NK-92 (cell line): ENCODE measurements around the gene HDGFL3.
"Not testable (repeated sequence)": the region's sequence is repeated elsewhere in the genome, so short reads cannot be mapped to it uniquely, and the experiment has no call there.

Source experiments
- DNase-seq: peaks from one replicate; lab custom pipeline; 2025; ENCODE audit not compliant: unreplicated experiment; lab: John Stamatoyannopoulos, UW

Gene HDGFL3

GRCh38 chr15:83194528-83194927 is 13.1 kb downstream of the HDGFL3 start:
- DNase-seq, result no peak

GRCh38 chr15:83193721-83194120 is 13.9 kb downstream of the HDGFL3 start:
- no peak for DNase-seq

GRCh38 chr15:83192742-83193141 is 14.9 kb downstream of the HDGFL3 start:
- no peak for DNase-seq

GRCh38 chr15:83190450-83190849 is 17.2 kb downstream of the HDGFL3 start:
- no peak for DNase-seq

GRCh38 chr15:83185561-83185960 is 22.1 kb downstream of the HDGFL3 start:
- no peak for DNase-seq

- no peak for DNase-seq
Measured at GRCh38 chr15:83178869-83179325, 28.7 kb downstream of the HDGFL3 start.

GRCh38 chr15:83178390-83178789 is 29.2 kb downstream of the HDGFL3 start:
- no peak for DNase-seq

- no peak for DNase-seq
Measured at GRCh38 chr15:83174891-83175290, 32.7 kb downstream of the HDGFL3 start.

GRCh38 chr15:83170474-83171165 is 37.0 kb downstream of the HDGFL3 start:
- no peak for DNase-seq

GRCh38 chr15:83169576-83169975 is 38.0 kb downstream of the HDGFL3 start:
- DNase-seq, result not testable (repeated sequence)

GRCh38 chr15:83166830-83167229 is 40.8 kb downstream of the HDGFL3 start:
- no peak for DNase-seq

- DNase-seq, result no peak
Measured at GRCh38 chr15:83166218-83166617, 41.4 kb downstream of the HDGFL3 start.

GRCh38 chr15:83164771-83165404 is 42.7 kb downstream of the HDGFL3 start:
- no peak for DNase-seq

- no peak for DNase-seq
Measured at GRCh38 chr15:83164111-83164770, 43.4 kb downstream of the HDGFL3 start.

- DNase-seq, result no peak
Measured at GRCh38 chr15:83163032-83163431, 44.6 kb downstream of the HDGFL3 start.

GRCh38 chr15:83160741-83161140 is 46.9 kb downstream of the HDGFL3 start:
- no peak for DNase-seq

GRCh38 chr15:83158393-83158792 is 49.2 kb downstream of the HDGFL3 start:
- DNase-seq, result no peak

GRCh38 chr15:83155942-83156341 is 51.7 kb downstream of the HDGFL3 start:
- no peak for DNase-seq

- DNase-seq, result no peak
Measured at GRCh38 chr15:83153288-83153687, 54.3 kb downstream of the HDGFL3 start.

- no peak for DNase-seq
Measured at GRCh38 chr15:83144771-83145170, 62.9 kb downstream of the HDGFL3 start.

GRCh38 chr15:83142151-83142550 is 65.5 kb downstream of the HDGFL3 start:
- not testable (repeated sequence) for DNase-seq

- DNase-seq, result no peak
Measured at GRCh38 chr15:83132861-83133523, 74.6 kb downstream of the HDGFL3 start.
